ENCODE measurements around the gene CLDN18.

DNA sequence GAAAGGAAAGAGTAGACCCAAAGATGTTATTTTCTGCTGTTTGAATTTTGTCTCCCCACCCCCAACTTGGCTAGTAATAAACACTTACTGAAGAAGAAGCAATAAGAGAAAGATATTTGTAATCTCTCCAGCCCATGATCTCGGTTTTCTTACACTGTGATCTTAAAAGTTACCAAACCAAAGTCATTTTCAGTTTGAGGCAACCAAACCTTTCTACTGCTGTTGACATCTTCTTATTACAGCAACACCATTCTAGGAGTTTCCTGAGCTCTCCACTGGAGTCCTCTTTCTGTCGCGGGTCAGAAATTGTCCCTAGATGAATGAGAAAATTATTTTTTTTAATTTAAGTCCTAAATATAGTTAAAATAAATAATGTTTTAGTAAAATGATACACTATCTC lies 21.6 kb downstream of the CLDN18 start:
- TF ChIP-seq JUND (IDR thresholded peaks at IDR 0.05; ENCODE audit: borderline replicate concordance, low read depth, low read length) = no peak
- TF ChIP-seq JUND (tag; IDR thresholded peaks at IDR 0.05; ENCODE audit: borderline replicate concordance, low read depth, low read length) = no peak
- TF ChIP-seq PTBP1 (IDR thresholded peaks at IDR 0.05; ENCODE audit: low read depth, low read length) = no peak
- TF ChIP-seq, protein P1, sequence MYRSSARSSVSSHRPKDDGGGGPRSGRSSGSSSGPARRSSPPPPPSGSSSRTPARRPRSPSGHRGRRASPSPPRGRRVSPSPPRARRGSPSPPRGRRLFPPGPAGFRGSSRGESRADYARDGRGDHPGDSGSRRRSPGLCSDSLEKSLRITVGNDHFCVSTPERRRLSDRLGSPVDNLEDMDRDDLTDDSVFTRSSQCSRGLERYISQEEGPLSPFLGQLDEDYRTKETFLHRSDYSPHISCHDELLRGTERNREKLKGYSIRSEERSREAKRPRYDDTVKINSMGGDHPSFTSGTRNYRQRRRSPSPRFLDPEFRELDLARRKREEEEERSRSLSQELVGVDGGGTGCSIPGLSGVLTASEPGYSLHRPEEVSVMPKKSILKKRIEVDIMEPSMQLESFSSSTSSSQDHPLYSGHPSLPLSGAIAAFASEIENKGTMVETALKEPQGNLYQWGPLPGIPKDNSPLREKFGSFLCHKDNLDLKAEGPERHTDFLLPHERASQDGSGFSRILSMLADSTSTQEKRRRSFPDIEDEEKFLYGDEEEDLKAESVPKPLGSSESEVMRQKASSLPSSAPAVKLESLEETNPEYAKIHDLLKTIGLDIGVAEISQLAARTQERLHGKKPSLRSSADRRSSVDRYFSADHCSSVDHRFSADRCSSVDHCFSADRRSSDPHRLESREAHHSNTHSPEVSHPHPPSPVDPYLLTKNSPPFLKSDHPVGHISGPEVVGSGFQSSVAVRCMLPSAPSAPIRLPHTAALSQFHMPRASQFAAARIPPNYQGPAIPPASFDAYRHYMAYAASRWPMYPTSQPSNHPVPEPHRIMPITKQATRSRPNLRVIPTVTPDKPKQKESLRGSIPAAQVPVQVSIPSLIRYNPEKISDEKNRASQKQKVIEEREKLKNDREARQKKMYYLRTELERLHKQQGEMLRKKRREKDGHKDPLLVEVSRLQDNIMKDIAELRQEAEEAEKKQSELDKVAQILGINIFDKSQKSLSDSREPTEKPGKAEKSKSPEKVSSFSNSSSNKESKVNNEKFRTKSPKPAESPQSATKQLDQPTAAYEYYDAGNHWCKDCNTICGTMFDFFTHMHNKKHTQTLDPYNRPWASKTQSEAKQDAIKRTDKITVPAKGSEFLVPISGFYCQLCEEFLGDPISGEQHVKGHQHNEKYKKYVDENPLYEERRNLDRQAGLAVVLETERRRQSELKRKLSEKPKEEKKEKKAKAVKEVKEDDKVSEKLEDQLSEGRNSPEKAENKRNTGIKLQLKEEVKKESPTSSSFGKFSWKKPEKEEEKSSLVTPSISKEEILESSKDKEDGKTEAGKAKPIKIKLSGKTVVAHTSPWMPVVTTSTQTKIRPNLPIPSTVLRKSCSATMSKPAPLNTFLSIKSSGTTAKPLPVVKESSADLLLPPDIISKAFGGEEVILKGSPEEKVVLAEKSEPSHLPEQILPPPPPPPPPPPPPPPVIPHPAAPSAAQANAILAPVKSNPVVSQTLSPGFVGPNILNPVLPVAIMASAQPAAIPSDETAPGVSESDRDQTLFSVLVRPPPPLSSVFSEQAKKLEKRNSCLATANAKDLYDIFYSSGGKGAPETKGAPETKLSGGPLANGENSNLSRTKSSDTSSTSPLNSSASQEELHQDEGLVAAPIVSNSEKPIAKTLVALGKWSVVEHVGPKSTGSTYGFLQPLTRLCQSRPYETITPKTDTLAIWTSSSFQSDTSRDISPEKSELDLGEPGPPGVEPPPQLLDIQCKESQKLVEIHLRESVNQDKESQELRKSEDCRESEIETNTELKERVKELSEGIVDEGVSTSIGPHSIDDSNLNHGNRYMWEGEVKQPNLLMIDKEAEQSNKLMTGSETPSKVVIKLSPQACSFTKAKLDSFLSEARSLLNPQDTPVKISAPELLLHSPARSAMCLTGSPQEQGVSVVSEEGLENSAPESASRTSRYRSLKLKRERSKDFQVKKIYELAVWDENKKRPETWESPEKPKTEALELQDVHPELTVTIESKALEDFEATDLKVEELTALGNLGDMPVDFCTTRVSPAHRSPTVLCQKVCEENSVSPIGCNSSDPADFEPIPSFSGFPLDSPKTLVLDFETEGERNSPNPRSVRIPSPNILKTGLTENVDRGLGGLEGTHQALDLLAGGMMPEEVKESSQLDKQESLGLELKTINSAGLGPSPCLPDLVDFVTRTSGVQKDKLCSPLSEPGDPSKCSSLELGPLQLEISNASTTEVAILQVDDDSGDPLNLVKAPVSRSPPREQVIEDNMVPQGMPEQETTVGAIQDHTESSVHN (IDR thresholded peaks at IDR 0.05; ENCODE audit: borderline replicate concordance in 1 of 2, low read depth in 1 of 2) = no peak
- no peak for TF ChIP-seq KLF6 (CRISPR knock-in tag; IDR thresholded peaks at IDR 0.05; ENCODE audit: borderline replicate concordance)
- TF ChIP-seq NCOR1 (IDR thresholded peaks at IDR 0.05) = no peak
- TF ChIP-seq, protein P2, sequence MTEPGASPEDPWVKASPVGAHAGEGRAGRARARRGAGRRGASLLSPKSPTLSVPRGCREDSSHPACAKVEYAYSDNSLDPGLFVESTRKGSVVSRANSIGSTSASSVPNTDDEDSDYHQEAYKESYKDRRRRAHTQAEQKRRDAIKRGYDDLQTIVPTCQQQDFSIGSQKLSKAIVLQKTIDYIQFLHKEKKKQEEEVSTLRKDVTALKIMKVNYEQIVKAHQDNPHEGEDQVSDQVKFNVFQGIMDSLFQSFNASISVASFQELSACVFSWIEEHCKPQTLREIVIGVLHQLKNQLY (CRISPR knock-in tag; conservative IDR thresholded peaks at IDR 0.05) = no peak
- TF ChIP-seq, protein P3, sequence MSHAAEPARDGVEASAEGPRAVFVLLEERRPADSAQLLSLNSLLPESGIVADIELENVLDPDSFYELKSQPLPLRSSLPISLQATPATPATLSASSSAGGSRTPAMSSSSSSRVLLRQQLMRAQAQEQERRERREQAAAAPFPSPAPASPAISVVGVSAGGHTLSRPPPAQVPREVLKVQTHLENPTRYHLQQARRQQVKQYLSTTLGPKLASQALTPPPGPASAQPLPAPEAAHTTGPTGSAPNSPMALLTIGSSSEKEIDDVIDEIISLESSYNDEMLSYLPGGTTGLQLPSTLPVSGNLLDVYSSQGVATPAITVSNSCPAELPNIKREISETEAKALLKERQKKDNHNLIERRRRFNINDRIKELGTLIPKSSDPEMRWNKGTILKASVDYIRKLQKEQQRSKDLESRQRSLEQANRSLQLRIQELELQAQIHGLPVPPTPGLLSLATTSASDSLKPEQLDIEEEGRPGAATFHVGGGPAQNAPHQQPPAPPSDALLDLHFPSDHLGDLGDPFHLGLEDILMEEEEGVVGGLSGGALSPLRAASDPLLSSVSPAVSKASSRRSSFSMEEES (CRISPR knock-in tag; IDR thresholded peaks at IDR 0.05) = no peak
